Left lobe of liver (tissue), 2 donors: Measurements from ENCODE around the gene PAM16. TPM values are rescaled to one million over a fixed set of nuclear protein-coding genes. Genes with fewer than 3 reads are reported as not detected.
A peak's percentile ranks its signal among the peaks of the same experiment; 100 is the strongest.

ENCODE experiments used
- ATAC-seq: fragments of 200-7000 bp; cut with Tn5 transposase; one replicate; pipeline ENCODE4 v1.9.1; 2020; ENCODE audit warnings: mild to moderate bottlenecking, moderate library complexity
- DNase-seq: peaks from one replicate; pipeline ENCODE4 v3.0.0-alpha.2; 2020; ENCODE audit warnings: low spot score
- total RNA-seq: library from RNA; stranded (reverse); gene quantifications from one replicate; pipeline ENCODE4 v1.2.1, GENCODE V29; 2021
- donor health status: DM: no; HTN: no; CAD: no; lungs with moderate emphysema.
- donor health status: DM: no; HTN: yes; CAD: no.

Gene PAM16
- total RNA-seq, 1 donor from 2014 or later = 41.0 TPM

DNA sequence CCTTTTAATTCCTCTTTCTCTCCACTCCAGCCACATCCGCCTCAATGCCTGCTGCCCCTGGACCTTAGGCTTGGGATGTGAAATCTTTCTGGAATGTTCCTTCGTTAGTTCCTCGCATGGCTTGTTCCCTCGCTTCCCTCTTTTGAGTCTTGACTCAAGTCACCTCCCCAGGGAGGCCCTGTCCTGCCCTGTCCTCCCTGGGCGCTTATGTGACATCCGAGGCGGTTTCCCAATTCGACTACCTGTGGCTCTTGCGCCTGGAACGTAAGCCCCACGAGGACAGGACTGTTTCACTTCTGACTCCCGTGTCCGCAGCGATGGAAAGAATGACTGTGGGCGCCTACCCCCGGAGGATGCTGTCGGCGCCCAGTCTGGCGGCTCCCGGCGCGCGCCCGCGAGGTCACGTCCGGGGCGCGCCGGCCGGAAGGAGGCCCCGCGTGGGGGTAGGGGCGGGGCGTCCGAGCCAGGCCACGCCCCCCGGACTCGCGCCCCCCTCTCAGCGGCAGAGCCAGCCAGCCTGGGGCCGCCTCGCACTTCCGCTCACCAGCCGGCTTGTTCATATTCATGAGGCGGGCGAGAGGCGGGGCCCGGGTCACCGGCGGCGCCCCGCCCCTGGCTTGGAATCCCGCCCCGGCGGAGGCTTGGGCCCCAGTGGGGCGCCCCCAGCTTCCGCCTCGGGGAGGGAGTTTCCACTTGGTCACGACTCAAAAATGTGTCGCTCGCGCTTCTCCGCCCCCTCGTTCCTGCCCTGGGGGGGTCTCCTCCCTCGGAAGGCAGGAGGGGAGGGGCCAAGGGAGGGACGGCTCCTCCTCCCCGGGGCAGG is 43.7 kb downstream of the PAM16 start:
- peak; percentile 96 for ATAC-seq
- DNase-seq = peak; percentile 95

GRCh38 chr16:4306470-4307214 is 44.5 kb downstream of the PAM16 start:
- no peak for DNase-seq
- no peak for ATAC-seq

GRCh38 chr16:4303973-4304372 is 47.1 kb downstream of the PAM16 start:
- ATAC-seq = no peak
- no peak for DNase-seq

GRCh38 chr16:4301968-4302367 is 49.2 kb downstream of the PAM16 start:
- DNase-seq = no peak
- ATAC-seq = no peak

DNA sequence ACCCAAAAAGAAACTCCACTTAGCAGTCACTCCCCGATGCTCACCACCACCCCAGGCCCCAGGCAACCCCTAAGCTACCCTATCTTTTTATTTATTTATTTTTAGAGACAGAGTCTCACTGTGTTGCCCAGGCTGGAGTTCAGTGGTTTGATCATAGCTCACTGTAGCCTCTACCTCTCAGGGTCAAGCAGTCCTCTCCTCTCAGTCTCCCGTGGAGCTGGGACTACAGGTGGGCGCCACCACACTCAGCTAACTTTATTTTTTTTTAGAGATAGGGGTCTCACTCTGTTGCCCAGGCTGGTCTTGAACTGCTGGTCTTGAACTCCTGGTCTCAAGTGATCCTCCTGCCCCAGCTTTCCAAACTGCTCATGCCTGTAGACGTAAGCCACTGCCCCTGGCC is 49.9 kb downstream of the PAM16 start:
- no peak for DNase-seq
- ATAC-seq = no peak

DNA sequence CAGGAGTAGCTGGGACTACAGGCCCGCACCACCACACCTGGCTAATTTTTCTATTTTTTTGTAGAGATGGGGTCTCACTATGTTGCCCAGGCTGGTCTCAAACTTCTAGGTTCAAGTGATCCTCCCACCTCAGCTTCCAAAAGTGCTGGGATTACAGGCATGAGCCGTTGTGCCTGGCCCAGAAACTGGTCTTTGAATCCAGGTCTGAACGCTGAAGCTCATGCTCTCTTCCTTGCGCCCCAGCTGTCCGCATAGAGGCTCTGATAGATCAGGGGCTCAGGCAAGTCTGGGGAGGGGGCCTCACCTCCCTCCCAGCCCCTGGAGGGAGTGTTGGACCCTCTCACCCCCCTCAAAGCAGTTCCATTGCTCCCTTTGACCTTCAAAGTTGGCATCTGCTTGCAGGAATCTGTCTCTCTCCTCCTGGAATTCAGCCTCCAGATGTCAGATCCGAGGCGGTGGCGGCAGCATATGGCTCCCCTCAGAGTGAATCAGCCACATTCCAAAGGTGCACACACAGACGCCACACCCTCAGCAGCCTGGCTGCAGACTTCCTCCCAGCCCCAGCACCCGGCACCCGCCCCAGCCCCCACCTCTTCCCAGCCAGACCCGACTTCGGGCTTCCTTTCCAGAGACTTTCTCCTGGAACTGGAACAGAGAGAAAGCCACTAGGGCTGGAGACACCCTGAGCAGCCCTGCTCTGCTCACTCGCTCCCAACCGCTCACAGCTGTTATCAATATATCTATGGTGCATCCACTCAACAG is 52.2 kb downstream of the PAM16 start:
- no peak for DNase-seq
- peak; percentile 44 for ATAC-seq

DNA sequence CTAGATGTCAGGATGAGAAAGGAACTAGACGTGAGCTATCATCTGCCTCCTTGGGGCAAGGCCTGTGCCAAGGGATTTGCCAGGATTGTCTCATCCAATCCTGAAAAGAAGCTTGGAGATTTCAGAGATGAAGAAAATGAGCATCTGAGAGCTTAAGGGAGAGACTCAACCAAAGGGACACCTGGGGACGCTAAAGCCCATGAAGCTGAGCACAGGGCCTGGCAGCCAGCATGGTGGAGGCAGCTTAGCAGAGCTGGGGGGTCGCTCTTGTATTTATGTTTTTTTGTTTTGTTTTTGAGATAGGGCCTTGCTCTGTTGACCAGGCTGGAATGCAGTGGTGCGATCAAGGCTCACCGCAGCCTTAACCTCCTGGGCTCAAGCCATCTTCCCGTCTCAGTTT is 53.6 kb downstream of the PAM16 start:
- ATAC-seq = no peak
- DNase-seq = no peak

DNA sequence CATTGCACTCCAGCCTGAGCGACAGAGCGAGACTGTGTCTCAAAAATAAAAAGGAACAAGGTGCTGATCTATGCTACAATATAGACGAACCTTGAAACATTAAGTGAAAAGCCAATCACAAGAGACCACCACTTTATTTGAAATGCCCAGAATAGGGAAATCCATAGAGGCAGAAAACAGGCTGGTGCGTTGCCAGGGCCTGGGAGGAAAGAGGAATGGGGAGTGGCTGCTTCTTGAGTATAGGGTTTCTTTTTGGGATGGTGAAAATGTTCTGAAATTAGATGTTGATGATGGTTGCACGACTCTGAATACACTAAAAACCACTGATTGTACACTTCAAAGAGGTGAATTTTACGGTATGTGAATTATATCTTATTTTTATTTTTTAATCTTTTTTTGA is 55.5 kb downstream of the PAM16 start:
- DNase-seq = no peak
- ATAC-seq = no peak

- no peak for DNase-seq
- ATAC-seq = peak; percentile 45
Observed at GRCh38 chr16:4293822-4294457, 57.2 kb downstream of the PAM16 start.

- no peak for DNase-seq
- ATAC-seq = no peak
Observed at GRCh38 chr16:4293181-4293716, 57.9 kb downstream of the PAM16 start.

- DNase-seq (no peak), ATAC-seq (no peak)
Observed at GRCh38 chr16:4291699-4292098, 59.4 kb downstream of the PAM16 start.

Other genes starting within 250 kb of the PAM16 start
- gene ADCY9, start 234.9 kb downstream of the PAM16 start, total RNA-seq = 25.4 TPM
- 0.15 TPM for gene SRL, start 109.2 kb downstream of the PAM16 start, total RNA-seq
- gene TFAP4, start 78.3 kb downstream of the PAM16 start, total RNA-seq = 5.0 TPM
- 1.6 TPM for gene GLIS2, start 35.3 kb downstream of the PAM16 start, total RNA-seq
- 22.3 TPM for gene VASN, start 20.5 kb upstream of the PAM16 start, total RNA-seq
- 9.6 TPM for gene CORO7, start 65.3 kb upstream of the PAM16 start, total RNA-seq
- gene DNAJA3, start 74.5 kb upstream of the PAM16 start, total RNA-seq = 57.0 TPM
- gene NMRAL1, start 123.3 kb upstream of the PAM16 start, total RNA-seq = 38.3 TPM
- 44.9 TPM for gene HMOX2, start 125.1 kb upstream of the PAM16 start, total RNA-seq
- gene CDIP1, start 187.5 kb upstream of the PAM16 start, total RNA-seq = 17.5 TPM
- 0.38 TPM for gene C16orf96, start 205.0 kb upstream of the PAM16 start, total RNA-seq